ENCODE measurements around the gene WDR47. TPM values are rescaled to one million over a fixed set of nuclear protein-coding genes. Genes with fewer than 3 reads are reported as not detected.
A peak's percentile ranks its signal among the peaks of the same experiment; 100 is the strongest.

Gene WDR47
- total and polyA plus RNA-seq, 2 of the 8 experiments (the other 6 are each of a cell fraction or from before 2014, with no cell fraction given), result 1.9 to 6.7 TPM

GRCh38 chr1:109090196-109091077, 48.5 kb upstream of the WDR47 start, which contains the start of gene TMEM167B (continued):
- TF ChIP-seq HDAC6 (IDR thresholded peaks at IDR 0.05; ENCODE audit: low read depth, low read length) (no peak), CHD1 (IDR thresholded peaks at IDR 0.05; ENCODE audit: low read depth, low read length) (no peak), POU5F1 (IDR thresholded peaks at IDR 0.05; ENCODE audit: low read depth, low read length) (no peak), USF2 (IDR thresholded peaks at IDR 0.05; ENCODE audit: low read length) (no peak), CHD7 (IDR thresholded peaks at IDR 0.05; ENCODE audit: insufficient replicate concordance, low read length) (no peak), KDM1A (IDR thresholded peaks at IDR 0.05; ENCODE audit: borderline replicate concordance, low read length) (no peak; the same call in 1 of the 2 replicates), RNF2 (IDR thresholded peaks at IDR 0.05; ENCODE audit: borderline replicate concordance, low read depth, low read length, missing control alignments, poor library complexity, severe bottlenecking) (no peak), ASH2L (IDR thresholded peaks at IDR 0.05; ENCODE audit: low read length) (peak; percentile 100)
